HepG2 (cell line): Measurements from ENCODE around the gene PSKH1. TPM values are rescaled to one million over a fixed set of nuclear protein-coding genes. Genes with fewer than 3 reads are reported as not detected.
A peak's percentile ranks its signal among the peaks of the same experiment; 100 is the strongest.

Source experiments
- AHR ChIP-seq: IDR thresholded peaks from 2 replicates; pipeline ENCODE4 v1.6.1; 2018; ENCODE audit warnings: missing genetic modification reagents, missing compliant biosample characterization
- GABPB1 ChIP-seq: IDR thresholded peaks from 2 replicates; pipeline ENCODE4 v1.6.1; 2016; ENCODE audit warnings: mild to moderate bottlenecking, missing genetic modification reagents, moderate library complexity, missing compliant biosample characterization
- HINFP ChIP-seq: sonication (generic); formaldehyde crosslinking; IDR thresholded peaks from 2 replicates; pipeline ENCODE4 v1.4.0; 2020; ENCODE audit warnings: low read depth, mild to moderate bottlenecking, missing genetic modification reagents
- HIVEP1 ChIP-seq: sonication (generic); formaldehyde crosslinking; IDR thresholded peaks from 2 replicates; pipeline ENCODE4 v1.4.0; 2020; ENCODE audit warnings: mild to moderate bottlenecking, missing genetic modification reagents
- IKZF4 ChIP-seq: sonication (generic); formaldehyde crosslinking; IDR thresholded peaks from 2 replicates; pipeline ENCODE4 v1.5.1; 2020; ENCODE audit warnings: borderline replicate concordance, mild to moderate bottlenecking, low read depth, missing genetic modification reagents; ENCODE audit errors: not compliant biosample characterization
- KAT7 ChIP-seq: IDR thresholded peaks from 2 replicates; pipeline ENCODE4 v1.6.1; 2018; ENCODE audit warnings: borderline replicate concordance, missing compliant biosample characterization
- MEF2D ChIP-seq: sonication (generic); formaldehyde crosslinking; IDR thresholded peaks from 2 replicates; pipeline ENCODE4 v1.5.1; 2020; ENCODE audit warnings: mild to moderate bottlenecking, missing genetic modification reagents
- POLR2G ChIP-seq: fragments of 200-400 bp; formaldehyde crosslinking; IDR thresholded peaks from 2 replicates; pipeline ENCODE4 v1.6.1; 2018; ENCODE audit warnings: mild to moderate bottlenecking, low read depth, low read length, moderate library complexity
- REST ChIP-seq, 2 experiments: IDR thresholded peaks; 2 replicates each; pipeline ENCODE4 v1.6.1; 2011 to 2012; ENCODE audit warnings: low read length in 2 of 2, borderline replicate concordance in 1 of 2, low read depth in 1 of 2, mild to moderate bottlenecking in 1 of 2, moderate library complexity in 1 of 2
- ZFYVE20 ChIP-seq: sonication (generic); formaldehyde crosslinking; IDR thresholded peaks from 2 replicates; pipeline ENCODE4 v1.8.0; 2023; ENCODE audit warnings: low read depth, mild to moderate bottlenecking, moderate library complexity, missing genetic modification reagents, borderline replicate concordance
- ZGPAT ChIP-seq: IDR thresholded peaks from 2 replicates; pipeline ENCODE4 v1.6.1; 2016; ENCODE audit warnings: mild to moderate bottlenecking
- ZNF678 ChIP-seq: sonication (generic); formaldehyde crosslinking; IDR thresholded peaks from 2 replicates; pipeline ENCODE4 v1.4.0; 2020; ENCODE audit warnings: mild to moderate bottlenecking, missing genetic modification reagents
- ZNF737 ChIP-seq: sonication (generic); formaldehyde crosslinking; IDR thresholded peaks from 2 replicates; pipeline ENCODE4 v1.5.0; 2020; ENCODE audit warnings: missing genetic modification reagents, mild to moderate bottlenecking, borderline replicate concordance
- ZNF784 ChIP-seq: sonication (generic); formaldehyde crosslinking; IDR thresholded peaks from 2 replicates; pipeline ENCODE4 v1.5.1; 2020; ENCODE audit warnings: missing genetic modification reagents, mild to moderate bottlenecking, borderline replicate concordance
- polyA plus RNA-seq, 8 experiments: library from polyadenylated mRNA; depleted of rRNA in 3 of 8; stranded (reverse) in 7 of 8; unstranded in 1 of 8; fragments of >200 nt; fragmentation: Illumina TruSeq in 4 of 8; extraction: Trizol in 4 of 8; gene quantifications; 2 replicates each; pipeline versions ENCODE4 v1.2.1 to v1.2.3, GENCODE V29; 2011 to 2016; ENCODE audit warnings: low read depth in 4 of 8, missing spikeins in 1 of 8, mixed read lengths in 1 of 8; ENCODE audit not compliant: insufficient read depth in 1 of 8
- total RNA-seq, 5 experiments: library from RNA; depleted of rRNA; stranded (reverse); fragments of >200 nt; fragmentation: Illumina TruSeq; extraction: Trizol; gene quantifications; 2 replicates each; pipeline ENCODE4 v1.2.3, GENCODE V29; 2016; ENCODE audit warnings: low read depth in 1 of 5

Gene PSKH1
- total and polyA plus RNA-seq, 2 of the 13 experiments (the other 11 are each of a cell fraction or from before 2014, with no cell fraction given): 8.4 to 19.1 TPM

GRCh38 chr16:67942510-67943255 lies 49.6 kb downstream of the PSKH1 start (continued):
- TF ChIP-seq HINFP: no peak
- TF ChIP-seq HIVEP1 (CRISPR knock-in tag): no peak
- no peak for TF ChIP-seq REST (IDR thresholded peaks at IDR 0.05; ENCODE audit: borderline replicate concordance in 1 of 2, low read depth in 1 of 2, low read length in 2 of 2)
- TF ChIP-seq ZGPAT (CRISPR knock-in tag): peak; percentile 33; the same call in 1 of the 2 replicates
- no peak for TF ChIP-seq ZFYVE20
- TF ChIP-seq ZNF784: peak; percentile 82
- TF ChIP-seq ZNF678 (CRISPR knock-in tag): 0 out of 2 replicates have a peak, but pooled peaks have one; percentile 48
- TF ChIP-seq ZNF737 (CRISPR knock-in tag): 0 out of 2 replicates have a peak, but pooled peaks have one; percentile 69
- TF ChIP-seq POLR2G: 0 out of 2 replicates have a peak, but pooled peaks have one; percentile 15
- TF ChIP-seq GABPB1 (CRISPR knock-in tag): peak; percentile 58; the same call in 1 of the 2 replicates
- peak; percentile 69; the same call in 1 of the 2 replicates for TF ChIP-seq KAT7 (CRISPR knock-in tag)
- peak; percentile 86 for TF ChIP-seq IKZF4
- TF ChIP-seq MEF2D: 0 out of 2 replicates have a peak, but pooled peaks have one; percentile 10
- peak; percentile 31; the same call in 1 of the 2 replicates for TF ChIP-seq AHR (CRISPR knock-in tag)
